ENCODE data around the gene PRR7. TPM values are rescaled to one million over a fixed set of nuclear protein-coding genes. Genes with fewer than 3 reads are reported as not detected.

The PRR7 gene
- total RNA-seq, 2 experiments from 2014 or later: 23.3 to 23.5 TPM

DNA sequence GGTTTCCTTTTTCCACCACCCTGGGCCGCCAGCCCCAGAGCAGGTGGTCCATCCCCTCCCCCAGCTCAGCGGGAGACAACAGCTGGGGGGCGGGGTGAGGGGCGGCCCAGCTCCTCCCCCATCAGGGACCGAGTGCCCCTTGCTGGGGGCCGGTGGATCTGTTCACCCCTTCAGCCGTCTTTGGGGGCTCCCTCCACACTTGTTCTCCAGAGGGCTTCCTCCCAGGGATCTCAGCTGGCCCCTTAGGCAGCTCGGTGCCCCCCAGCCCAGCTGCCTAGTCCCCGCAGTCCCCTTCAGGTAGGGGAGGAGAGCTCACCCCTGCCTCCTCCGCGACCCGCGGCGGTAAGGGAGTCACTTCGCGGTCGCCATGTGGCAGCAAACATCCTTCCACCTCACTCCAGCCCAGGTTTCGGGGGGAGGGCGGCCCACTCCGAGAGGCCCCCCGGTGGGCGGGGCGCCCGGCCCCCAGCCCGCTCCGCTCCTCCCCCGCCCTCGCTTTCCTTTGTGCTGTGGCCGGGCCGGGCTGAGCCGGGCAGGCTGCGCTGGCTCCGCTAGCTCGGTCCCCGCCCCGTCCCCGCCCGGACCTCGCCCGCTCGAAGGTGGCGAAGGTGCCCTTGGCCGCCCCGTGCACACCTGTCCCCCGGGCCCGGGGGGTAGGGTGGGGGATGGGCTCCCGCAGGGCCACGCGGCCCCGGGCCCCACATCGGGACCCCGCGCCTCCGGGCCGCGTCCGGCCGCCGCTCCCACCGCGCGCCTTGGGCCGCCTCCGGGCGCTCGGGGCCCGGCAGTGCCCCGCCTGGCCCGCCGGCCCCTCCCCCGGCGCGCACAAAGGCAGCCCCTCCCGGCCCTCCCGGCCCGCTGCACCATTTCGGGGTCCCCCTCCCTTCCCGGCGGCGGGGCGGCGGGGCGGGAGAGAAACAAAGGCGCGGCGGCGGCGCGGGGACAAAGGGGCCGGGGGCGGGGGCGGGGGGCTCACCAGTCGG is 26.1 kb downstream of the PRR7 start:
- Histone ChIP-seq H3K4me3 (ENCODE audit: low read length) (peak overlapping the region; percentile 45), H3K9me3 (ENCODE audit: control insufficient read depth in 1 of 2, insufficient read depth in 1 of 2, low read length in 2 of 2) (no peaks in the 10 kb centered on the region), H3K27me3 (ENCODE audit: control insufficient read depth in 1 of 2, insufficient read depth in 2 of 2, low read length in 2 of 2) (peaks cover 0 to 5% of the 10 kb centered on the region in 2 experiments), H3K27ac (ENCODE audit: low read depth in 1 of 2, low read length in 2 of 2) (no peak overlapping the region), H3K36me3 (ENCODE audit: insufficient read depth, low read length) (no peaks in the 10 kb centered on the region), H3K4me1 (ENCODE audit: insufficient read depth, low read length) (peaks cover 31% of the 10 kb centered on the region)
- Mint-ChIP-seq H3K4me3 (peak overlapping the region; percentile 78), H3K27me3 (peaks cover 6% of the 10 kb centered on the region), H3K36me3 (ENCODE audit: low read depth) (no peaks in the 10 kb centered on the region), H3K9me3 (no peaks in the 10 kb centered on the region), H3K4me1 (ENCODE audit: low read depth) (peaks cover 22% of the 10 kb centered on the region), H3K27ac (no peak overlapping the region)
- DNase-seq: peak in 9 of 14 experiments; percentile 19 to 66 (median 47)
- POLR2A ChIA-PET: interaction anchor here (0.9 to 1.7 kb wide), 6 partner anchors 17 to 82 kb away, joined by 3 to 6 read pairs (median 4); partner anchors contain the start of genes GRK6 and PDLIM7
- intact Hi-C loops (cut with DNase I, micrococcal nuclease): no loop called here
- CTCF ChIA-PET: interaction anchor here (0.9 to 1.4 kb wide), 5 partner anchors 16 to 68 kb away, joined by 3 to 5 read pairs (median 4); no protein-coding TSS in a partner anchor
- peak; percentile 50 for ATAC-seq (ENCODE audit: poor library complexity)
- TF ChIP-seq, protein P1, sequence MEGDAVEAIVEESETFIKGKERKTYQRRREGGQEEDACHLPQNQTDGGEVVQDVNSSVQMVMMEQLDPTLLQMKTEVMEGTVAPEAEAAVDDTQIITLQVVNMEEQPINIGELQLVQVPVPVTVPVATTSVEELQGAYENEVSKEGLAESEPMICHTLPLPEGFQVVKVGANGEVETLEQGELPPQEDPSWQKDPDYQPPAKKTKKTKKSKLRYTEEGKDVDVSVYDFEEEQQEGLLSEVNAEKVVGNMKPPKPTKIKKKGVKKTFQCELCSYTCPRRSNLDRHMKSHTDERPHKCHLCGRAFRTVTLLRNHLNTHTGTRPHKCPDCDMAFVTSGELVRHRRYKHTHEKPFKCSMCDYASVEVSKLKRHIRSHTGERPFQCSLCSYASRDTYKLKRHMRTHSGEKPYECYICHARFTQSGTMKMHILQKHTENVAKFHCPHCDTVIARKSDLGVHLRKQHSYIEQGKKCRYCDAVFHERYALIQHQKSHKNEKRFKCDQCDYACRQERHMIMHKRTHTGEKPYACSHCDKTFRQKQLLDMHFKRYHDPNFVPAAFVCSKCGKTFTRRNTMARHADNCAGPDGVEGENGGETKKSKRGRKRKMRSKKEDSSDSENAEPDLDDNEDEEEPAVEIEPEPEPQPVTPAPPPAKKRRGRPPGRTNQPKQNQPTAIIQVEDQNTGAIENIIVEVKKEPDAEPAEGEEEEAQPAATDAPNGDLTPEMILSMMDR (IDR thresholded peaks at IDR 0.05): no peak

DNA sequence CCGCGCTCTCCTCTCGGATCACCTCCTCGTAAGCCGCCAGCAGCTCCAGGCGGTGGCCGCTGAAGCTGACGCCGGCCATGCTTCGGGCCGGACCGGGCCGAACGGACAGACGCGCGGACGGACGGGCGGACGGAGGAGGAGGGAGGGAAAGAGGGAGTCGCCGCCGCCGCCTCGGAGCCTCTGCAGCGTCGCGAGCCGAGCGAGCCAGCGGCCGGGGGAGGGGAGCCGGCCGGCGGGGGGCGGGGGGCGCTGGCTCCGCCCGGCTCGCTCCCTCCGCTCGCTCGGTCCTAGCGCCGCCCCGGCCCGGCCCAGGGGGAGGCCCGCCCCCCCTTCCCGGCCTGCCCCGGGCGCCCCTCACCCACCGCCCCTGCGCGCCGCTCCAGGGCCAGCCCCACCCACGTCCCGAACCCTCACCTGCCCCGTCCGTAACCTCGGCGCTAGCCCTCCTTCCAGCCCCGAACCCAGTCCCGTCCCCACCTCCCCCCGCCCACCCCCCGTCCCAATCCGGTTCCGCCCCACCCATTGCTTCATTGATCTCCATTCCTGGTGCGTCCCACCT is 26.9 kb downstream of the PRR7 start, which contains the start of gene DBN1:
TSS of gene DBN1 (minus strand) at position 192 of the 559 bp plus-strand sequence. CDS start at position 79, 113 bp downstream.
- Mint-ChIP-seq H3K27ac (peak within 1 kb of the TSS; percentile 64), H3K4me3 (peak within 1 kb of the TSS; percentile 90), H3K4me1 (ENCODE audit: low read depth) (peaks cover 22% of the 10 kb centered on the region), H3K9me3 (no peaks in the 10 kb centered on the region), H3K27me3 (peaks cover 6% of the 10 kb centered on the region), H3K36me3 (ENCODE audit: low read depth) (no peaks in the 10 kb centered on the region)
- CTCF ChIA-PET: interaction anchor here (1.0 kb wide), 1 partner anchor 18 kb away, joined by 5 read pairs; no protein-coding TSS in a partner anchor
- ATAC-seq (ENCODE audit: poor library complexity): peak; percentile 61
- TF ChIP-seq, protein P1 (IDR thresholded peaks at IDR 0.05): no peak
- Histone ChIP-seq H3K27me3 (ENCODE audit: control insufficient read depth in 1 of 2, insufficient read depth in 2 of 2, low read length in 2 of 2) (peaks cover 0 to 5% of the 10 kb centered on the region in 2 experiments), H3K4me3 (ENCODE audit: low read length) (peak within 1 kb of the TSS; percentile 45), H3K9me3 (ENCODE audit: control insufficient read depth in 1 of 2, insufficient read depth in 1 of 2, low read length in 2 of 2) (no peaks in the 10 kb centered on the region), H3K4me1 (ENCODE audit: insufficient read depth, low read length) (peaks cover 35% of the 10 kb centered on the region), H3K36me3 (ENCODE audit: insufficient read depth, low read length) (no peaks in the 10 kb centered on the region), H3K27ac (ENCODE audit: low read depth in 1 of 2, low read length in 2 of 2) (no peak within 1 kb of the TSS)
- POLR2A ChIA-PET: interaction anchor here (1.1 to 1.2 kb wide), 2 partner anchors 71 to 83 kb away, joined by 3 to 5 read pairs; no protein-coding TSS in a partner anchor
- intact Hi-C loops (cut with DNase I, micrococcal nuclease): loop anchor here in 1 of 2 experiments (2.0 kb wide), 1 partner anchor 23 kb away; the partner anchor contains the start of gene PDLIM7
- DNase-seq: peak in 3 of 14 experiments; percentile 33 to 41 (median 40)

DNA sequence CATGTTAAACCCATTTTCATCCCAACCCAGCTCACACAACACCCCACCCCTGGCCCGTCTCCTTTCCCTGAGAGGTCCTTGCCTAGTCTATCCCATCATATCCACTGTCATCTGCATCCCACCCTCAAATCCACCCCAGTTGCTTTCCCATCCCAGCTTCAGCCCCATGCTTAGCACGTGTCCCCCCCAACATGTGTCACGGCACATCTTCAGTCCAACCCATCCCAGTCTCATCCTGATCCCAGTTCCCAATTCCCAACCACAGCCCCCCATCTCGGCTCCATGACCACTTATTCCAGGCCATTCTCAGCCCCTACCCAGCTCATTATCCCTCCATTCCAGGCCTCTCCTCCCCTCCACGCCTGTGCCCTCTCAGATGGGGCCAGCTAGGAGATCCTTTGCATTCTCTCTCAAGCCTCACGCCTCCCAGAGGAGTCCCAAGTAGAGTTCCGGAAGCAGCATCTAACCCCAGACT is 27.4 kb downstream of the PRR7 start:
- ATAC-seq (ENCODE audit: poor library complexity) (no peak), DNase-seq (no peak)
- H3K4me1 ChIP-seq (ENCODE audit: insufficient read depth, low read length): peaks cover 41% of the 10 kb centered on the region
- ChIA-PET CTCF (no interaction called here), POLR2A (no interaction called here)
- peaks cover 27% of the 10 kb centered on the region for H3K4me1 Mint-ChIP-seq (ENCODE audit: low read depth)
- peaks cover 6% of the 10 kb centered on the region for H3K27me3 Mint-ChIP-seq
- no peaks in the 10 kb centered on the region for H3K9me3 Mint-ChIP-seq
- no peak overlapping the region for H3K4me3 ChIP-seq (ENCODE audit: low read length)
- peaks cover 0 to 5% of the 10 kb centered on the region in 2 experiments for H3K27me3 ChIP-seq (ENCODE audit: control insufficient read depth in 1 of 2, insufficient read depth in 2 of 2, low read length in 2 of 2)
- H3K9me3 ChIP-seq (ENCODE audit: control insufficient read depth in 1 of 2, insufficient read depth in 1 of 2, low read length in 2 of 2): no peaks in the 10 kb centered on the region
- no peak overlapping the region for H3K27ac ChIP-seq (ENCODE audit: low read depth in 1 of 2, low read length in 2 of 2)
- H3K36me3 Mint-ChIP-seq (ENCODE audit: low read depth): no peaks in the 10 kb centered on the region
- no peaks in the 10 kb centered on the region for H3K36me3 ChIP-seq (ENCODE audit: insufficient read depth, low read length)
- TF ChIP-seq, protein P1 (IDR thresholded peaks at IDR 0.05): no peak
- peak overlapping the region; percentile 90 for H3K4me3 Mint-ChIP-seq
- intact Hi-C loops (cut with DNase I, micrococcal nuclease): loop anchor here in 1 of 2 experiments (2.0 kb wide), 1 partner anchor 23 kb away; the partner anchor contains the start of gene PDLIM7
- peak overlapping the region; percentile 64 for H3K27ac Mint-ChIP-seq
